Activated CD4-positive, alpha-beta T cell treated with anti-CD3 and anti-CD28 coated beads, Interleukin-10, Interleukin-2, amounts not matched to agents 100 ng/mL and 50 ng/mL, durations not matched to agents 16 hours and 8 hours (primary cell): Measurements from ENCODE around the gene ZNF512.
"Not testable (repeated sequence)": the region's sequence is repeated elsewhere in the genome, so short reads cannot be mapped to it uniquely, and the experiment has no call there.

Source experiments
- DNase-seq: peaks from one replicate; pipeline ENCODE4 v3.0.0-alpha.2; 2020

Gene ZNF512

GRCh38 chr2:27583390-27583915, 611 bp downstream of the ZNF512 start:
- DNase-seq: no peak

DNA sequence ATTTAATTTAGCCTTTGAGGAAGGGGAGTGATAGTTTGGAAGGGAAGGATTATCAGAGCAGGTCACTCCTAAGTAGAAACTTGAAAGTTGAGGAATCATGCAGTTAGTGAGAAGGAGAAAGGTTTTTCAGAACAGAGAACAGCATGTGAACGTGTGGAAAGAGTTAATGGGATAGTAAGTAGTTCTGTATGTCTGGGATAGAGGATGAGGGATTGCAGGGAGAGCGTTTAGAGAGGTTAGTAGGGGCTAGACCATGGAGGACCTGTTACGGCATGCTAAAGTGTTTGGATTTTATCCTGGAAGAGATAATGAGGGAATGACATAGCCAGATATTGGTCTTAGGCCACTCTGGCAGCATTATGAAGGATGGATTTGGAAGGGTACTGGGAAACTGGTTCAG, 1.8 kb downstream of the ZNF512 start:
- no peak for DNase-seq

GRCh38 chr2:27587025-27587424, 4.2 kb downstream of the ZNF512 start:
- peak; percentile 28 for DNase-seq

DNA sequence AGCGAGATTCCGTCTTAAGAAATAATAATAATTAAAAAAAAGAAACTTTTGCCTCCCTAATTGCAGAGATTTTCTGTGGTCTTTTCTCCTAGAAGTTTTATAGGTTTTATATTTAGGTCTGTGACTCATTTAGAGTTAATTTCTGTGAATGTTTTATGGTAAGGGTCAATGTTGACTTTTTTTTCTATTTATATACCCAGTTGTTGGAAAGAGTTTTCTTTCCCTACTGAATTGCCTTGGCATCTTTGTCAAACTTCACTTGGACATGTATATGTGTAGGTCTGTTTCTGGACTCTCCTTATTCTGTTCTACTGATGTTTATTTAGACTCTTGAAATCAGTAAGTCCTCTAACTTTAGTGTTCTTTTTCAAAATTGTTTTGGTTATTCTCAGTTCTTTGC, 5.5 kb downstream of the ZNF512 start:
- no peak for DNase-seq

DNA sequence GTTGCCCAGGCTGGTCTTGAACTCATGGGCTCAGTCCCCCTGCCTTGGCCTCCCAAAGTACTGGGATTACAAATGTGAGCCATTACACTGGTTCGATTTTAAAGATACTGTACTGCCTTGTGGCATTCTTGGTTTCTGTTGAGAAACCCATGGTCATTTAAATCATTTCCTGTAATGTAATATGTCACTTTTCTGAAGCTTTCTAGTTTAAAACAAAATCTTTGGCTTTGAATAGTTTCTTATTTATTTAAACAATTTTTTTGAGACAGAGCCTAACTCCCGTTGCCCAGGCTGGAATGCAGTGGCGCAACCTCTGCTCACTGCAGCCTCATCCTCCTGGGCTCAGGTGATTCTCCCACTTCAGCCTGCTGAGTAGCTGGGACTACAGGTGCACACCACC, 8.9 kb downstream of the ZNF512 start:
- peak; percentile 36 for DNase-seq

DNA sequence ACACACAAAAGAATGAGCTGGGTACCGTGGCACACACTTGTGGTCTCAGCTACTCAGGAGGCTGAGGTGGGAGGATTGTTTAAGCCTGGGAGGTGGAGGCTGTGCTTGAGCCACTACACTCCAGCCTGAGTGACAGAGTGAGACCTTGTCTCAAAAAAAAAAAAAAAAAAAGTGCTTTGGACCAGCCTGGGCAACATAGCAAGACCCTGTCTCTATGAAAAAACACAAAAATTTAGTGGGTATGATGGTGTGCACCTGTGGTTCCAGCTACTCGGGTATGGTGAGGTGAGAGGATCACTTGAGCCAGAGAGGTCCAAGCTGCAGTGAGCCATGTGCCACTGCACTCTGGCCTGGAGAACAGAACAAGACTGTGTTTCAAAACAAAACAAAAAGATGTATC, 10.4 kb downstream of the ZNF512 start:
- DNase-seq: no peak

GRCh38 chr2:27594020-27594703, 11.3 kb downstream of the ZNF512 start:
- not testable (repeated sequence) for DNase-seq

DNA sequence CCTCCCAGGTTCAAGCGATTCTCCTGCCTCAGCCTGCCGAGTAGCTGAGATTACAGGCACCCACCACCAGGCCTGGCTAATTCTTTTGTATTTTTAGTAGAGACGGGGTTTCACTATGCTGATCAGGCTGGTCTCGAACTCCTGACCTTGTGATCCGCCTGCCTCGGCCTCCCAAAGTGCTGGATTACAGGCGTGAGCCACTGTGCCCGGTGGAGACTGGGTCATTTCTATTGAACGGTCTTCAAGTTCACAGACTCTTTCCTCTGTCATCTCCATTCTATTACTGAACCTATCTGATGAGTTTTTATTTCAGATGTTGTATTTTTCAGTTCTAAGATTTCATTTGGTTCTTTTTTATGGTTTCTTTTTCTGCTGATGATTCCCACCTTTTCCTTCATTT, 12.6 kb downstream of the ZNF512 start:
- DNase-seq: not testable (repeated sequence)

GRCh38 chr2:27596627-27597026, 13.8 kb downstream of the ZNF512 start:
- DNase-seq: no peak

GRCh38 chr2:27606611-27607010, 23.8 kb downstream of the ZNF512 start:
- DNase-seq: no peak

DNA sequence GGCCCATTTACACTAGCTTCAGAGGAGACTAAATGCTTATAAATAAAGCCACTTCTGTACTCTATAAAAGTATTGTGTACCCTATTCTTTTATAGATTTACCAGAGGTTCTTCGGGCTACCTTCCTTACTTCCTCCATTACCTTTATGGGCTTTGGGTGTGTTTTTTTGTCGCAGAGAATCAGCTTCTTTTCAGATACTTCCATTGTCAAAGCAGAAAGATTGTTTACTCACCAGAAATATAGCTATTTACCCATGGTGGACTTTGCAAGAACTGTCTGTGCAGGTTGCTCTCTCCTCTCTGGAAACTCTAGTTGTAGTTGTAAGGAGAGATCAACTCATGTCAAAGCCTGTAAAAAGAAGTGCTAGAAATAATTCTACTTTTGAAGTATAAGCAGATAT, 31.1 kb downstream of the ZNF512 start:
- DNase-seq: no peak

DNA sequence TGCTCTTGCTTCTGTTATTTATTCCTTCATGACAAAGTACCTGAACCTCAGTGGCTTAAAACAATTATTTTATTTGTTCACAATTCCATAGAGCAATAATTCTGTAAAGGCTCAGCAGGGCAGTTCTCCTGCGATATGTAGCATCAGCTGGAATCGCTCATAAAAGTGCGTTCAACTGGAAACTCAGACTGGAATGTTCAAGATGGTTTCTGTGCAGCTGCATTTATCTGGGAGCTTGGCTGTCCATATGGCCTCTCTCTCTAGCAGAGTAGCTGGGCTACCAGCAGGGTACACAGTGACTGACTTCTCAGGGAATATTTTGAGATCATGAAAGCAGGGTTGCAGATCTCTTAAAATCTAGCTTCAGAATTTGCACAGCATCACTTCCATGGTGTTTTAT, 32.5 kb downstream of the ZNF512 start:
- no peak for DNase-seq

DNA sequence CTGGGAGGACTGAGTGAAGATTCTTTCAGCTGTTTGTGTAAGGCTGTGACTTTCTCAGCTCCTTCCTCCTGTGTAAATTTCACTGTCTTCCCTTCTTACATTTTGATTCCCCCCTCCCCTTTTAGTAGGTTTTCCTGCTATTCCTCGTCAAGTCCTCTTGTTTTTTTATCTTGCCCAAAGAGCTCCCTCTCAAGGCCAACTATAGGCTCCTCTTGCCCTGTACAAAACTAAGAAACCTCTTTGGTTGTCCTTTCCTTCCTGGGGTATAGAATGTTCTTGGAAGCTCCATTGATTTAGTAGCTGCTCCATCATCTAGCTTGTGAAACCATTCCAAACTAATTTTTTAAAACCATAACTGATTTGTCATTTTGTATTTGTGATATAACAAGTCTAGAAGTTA, 38.7 kb downstream of the ZNF512 start:
- no peak for DNase-seq

DNA sequence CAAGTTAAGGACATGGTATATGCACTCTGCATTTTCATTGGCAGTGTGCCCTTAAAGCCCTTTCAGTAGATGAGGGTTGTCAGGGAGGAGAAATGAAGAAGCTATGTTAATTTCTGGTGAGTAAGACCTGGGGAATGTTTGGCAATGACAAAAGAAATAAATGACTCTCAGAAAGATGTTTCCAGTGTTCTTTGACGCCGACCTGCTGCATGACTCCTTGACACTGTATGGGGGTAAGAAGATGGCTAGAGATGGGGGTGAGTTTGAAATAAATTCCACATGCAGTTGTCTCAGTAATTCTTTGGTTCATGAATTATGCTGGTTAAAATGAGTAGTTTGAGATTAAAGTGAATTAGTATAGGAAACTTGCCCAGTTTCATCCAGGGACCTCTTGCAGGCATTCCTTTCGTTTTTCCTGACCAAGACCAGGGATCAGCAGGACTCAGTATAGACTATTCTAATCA, 40.1 kb downstream of the ZNF512 start:
- DNase-seq: no peak

- no peak for DNase-seq
These were observed 42.1 kb downstream of the ZNF512 start for GRCh38 chr2:27624943-27625342.

DNA sequence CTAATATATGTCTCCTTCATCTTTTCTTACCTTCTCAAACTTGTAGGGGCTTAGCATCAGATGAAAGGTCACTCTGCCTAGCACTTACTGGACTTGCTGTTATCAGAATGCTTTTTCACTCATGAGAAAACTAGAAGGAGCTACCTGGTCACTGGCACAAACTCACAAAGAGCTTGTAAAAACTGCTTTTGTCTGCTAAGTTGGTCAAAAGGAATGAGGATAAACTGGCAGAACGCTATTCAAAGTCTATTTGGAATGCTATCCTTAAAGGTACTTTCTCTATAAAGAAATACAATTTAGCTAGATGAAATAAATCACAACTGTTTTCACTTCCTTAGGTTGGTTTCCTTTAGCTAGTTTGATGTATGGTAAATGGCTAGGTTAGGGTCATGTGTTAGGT, 43.5 kb downstream of the ZNF512 start:
- DNase-seq: not testable (repeated sequence)

- DNase-seq: not testable (repeated sequence)
These were observed 44.1 kb downstream of the ZNF512 start for GRCh38 chr2:27626921-27627320.

GRCh38 chr2:27627963-27628766, 45.3 kb downstream of the ZNF512 start:
- peak; percentile 33 for DNase-seq

- DNase-seq: peak; percentile 97
These were observed 46.2 kb downstream of the ZNF512 start, which contains the start of the genes CCDC121 and GPN1 for GRCh38 chr2:27628767-27629709. CCDC121 (minus strand) TSS chr2:27629012; CDS start chr2:27627799, 1,213 bp downstream. GPN1 (plus strand) TSS chr2:27629050; CDS start chr2:27629059, 9 bp downstream.

DNA sequence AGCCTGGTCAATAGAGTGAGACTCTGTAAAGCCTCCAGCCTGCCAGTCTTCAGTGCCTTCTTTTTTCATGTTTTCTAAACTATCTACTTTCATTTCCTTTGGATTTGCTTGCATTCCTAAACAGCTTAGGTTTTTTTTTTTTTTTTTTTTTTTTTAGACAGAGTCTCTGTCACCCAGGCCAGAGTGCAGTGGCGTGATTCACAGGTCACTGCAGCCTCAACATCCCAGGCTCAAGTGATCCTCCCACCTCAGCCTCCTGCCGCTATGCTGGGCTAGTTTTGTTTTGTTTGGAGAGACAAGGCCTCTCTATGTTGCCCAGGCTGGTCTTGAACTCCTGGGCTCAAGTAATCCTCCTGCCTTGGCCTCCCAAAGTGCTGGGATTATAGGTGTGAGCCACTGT, 47.4 kb downstream of the ZNF512 start:
- DNase-seq: not testable (repeated sequence)

- DNase-seq: no peak
These were observed 51.4 kb downstream of the ZNF512 start for GRCh38 chr2:27634291-27634690.

DNA sequence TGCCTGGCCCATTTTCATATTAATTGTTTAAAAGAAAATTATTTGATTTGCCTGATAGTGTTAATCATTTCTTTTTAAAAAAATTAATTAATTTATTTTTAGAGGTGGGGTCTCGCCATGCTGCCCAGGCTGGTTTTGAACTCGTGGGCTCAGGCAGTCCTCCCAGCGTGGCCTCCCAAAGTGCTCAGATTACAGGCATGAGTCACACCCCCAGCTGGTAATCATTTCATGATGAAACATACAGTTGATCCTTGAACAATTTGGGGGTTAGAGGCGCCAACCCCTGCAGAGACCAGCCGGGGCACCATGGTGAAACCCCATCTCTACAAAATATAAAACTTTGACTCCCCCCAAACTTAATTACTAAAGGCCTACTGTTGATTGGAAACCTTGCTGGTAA, 53.9 kb downstream of the ZNF512 start:
- peak; percentile 26 for DNase-seq
